Activated T-cell treated with anti-CD3 and anti-CD28 coated beads for 4 hours (primary cell): ENCODE data around the gene ZNF782.
"Not testable (repeated sequence)": the region's sequence is repeated elsewhere in the genome, so short reads cannot be mapped to it uniquely, and the experiment has no call there.

ENCODE experiments used
- DNase-seq: peaks from one replicate; pipeline ENCODE4 v3.0.0-alpha.2; 2020

ZNF782 gene

DNA sequence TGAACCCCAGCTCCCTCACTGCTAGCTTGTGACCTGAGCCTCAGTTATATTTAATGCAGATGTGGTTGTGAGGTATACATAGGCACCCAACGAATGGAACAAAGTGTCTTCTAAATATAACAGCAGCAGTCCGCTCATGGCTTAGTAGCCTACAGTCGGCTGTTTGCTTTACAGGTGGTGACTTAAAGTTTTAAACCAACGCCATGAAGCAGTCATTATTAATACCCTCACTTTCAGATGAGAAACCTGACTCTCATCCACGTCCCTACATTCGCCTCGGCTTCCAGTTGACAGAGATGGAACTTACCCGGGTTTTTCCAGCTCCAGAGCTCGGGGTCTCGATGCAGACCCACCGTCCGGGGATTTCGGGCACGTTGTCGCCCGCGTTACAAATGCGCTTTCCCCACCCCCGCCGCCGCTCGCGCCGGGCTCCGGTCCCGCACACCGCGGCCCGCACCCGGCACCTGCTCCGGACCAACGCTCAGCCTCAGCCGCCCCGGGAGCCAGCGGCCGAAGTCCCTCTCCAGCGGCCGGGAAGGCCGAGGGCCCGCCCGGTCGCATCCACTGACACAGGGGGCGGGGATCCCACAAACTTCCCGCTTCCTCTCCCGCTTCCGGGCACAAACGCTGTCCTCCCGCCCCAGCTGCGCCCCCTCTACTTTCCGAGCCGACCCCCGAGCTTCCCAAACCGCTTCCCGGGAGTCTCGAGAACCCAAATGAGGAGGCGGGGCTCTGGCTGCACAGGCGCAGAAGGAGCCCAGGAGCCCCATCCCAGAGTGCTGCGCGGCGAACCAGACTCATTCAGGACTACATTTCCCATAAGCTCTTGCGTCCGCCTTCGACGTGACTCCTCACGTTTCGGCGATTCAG lies at the start of gene ZNF782:
Gene ZNF782, minus strand, starts transcription at position 734 of the 870 bp plus-strand sequence. CDS start 2,553 bp downstream, outside the sequence.
- peak; percentile 73 for DNase-seq

DNA sequence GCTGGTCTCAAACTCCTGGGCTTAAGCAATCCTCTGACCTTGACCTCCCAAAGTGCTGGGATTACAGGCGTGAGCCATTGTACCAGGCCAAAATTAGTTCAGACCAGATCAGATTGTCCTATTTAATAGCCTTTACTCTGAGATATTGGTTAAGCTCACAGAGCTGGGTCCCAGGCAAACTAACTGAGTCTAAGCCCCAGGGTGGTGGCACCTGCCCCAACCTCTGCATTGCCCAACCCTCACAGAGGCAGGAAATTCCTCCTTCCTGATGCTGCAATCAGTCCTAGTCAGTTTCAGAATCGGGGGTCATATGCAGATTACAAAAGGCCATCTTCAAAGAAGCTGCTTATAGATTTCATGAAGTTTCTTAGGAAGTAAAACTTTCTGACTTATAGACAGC lies 45.7 kb upstream of the ZNF782 start:
- not testable (repeated sequence) for DNase-seq

DNA sequence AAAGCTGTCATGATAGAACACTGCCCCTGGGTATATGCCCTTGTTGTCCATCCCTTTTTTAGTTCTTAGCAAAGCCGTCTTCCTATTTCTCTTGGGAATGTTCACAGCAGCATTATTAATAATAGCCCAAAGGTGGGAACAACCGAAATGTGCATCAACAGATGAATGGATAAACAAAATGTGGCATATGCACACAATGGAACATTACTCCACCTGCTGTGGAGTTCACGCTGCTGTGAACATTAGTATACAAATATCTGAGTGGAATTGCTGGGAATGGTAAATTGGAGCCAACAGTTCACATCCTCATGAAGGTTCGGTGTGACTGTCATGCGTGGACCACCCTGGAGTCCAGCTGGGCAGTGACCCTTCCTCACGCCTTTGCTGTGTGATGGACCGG lies 37.8 kb upstream of the ZNF782 start:
- DNase-seq = no peak

DNA sequence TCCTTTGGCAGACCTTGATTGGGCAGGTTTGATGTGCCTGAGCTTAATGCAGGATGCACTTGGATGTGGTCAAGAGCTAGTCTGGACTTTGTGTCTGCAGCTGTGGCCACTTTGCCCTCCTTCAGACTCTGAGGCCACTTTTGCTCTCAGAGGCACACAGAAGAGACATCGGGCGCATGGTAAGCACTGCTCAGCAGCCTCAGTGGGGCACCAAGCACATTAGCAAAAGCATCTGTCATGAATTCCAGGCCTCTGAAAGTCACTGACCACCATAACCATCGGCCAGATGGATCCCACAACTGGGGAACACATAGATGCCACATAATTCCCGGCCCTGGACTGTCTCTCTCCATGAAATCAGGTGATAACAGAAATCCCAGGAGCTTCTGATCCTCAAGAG lies 34.3 kb upstream of the ZNF782 start:
- no peak for DNase-seq

DNA sequence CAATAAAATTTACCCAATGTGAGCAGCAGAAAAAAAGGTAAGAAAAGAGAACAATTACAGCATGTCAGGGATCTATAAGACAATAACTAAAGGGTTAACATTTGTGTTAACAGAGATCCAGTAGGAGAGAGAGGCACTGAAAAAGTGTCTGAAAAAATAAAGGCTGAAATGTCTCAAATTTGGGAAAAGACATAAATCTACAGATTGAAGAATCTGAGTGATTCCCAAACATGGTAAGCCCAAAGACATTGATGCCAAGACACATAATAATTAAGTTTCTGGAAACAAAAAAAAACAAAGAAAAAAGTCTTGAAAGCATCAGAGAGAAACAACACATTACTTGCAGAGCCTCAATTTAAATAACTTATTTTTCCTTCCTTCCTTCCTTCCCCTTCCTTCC lies 31.1 kb upstream of the ZNF782 start:
- no peak for DNase-seq

DNA sequence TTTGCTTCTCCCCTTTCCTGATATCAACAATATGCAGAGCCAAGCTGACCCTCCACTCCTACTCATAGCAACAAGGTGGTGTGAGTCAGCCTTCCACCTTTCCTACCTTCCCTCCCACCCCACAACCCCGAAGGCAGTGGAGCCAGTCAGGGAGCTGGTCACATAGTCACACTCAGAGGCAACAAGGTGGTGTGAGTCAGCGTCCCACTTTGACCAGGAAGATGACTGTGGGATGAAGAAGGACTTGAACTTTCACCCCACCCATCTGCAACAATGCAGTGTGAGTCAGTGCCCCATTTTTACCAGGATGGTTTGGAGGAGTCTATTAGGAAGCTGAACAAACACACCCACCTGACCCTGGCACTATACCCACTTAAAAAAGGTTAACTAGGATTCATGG lies 30.1 kb upstream of the ZNF782 start:
- no peak for DNase-seq

DNA sequence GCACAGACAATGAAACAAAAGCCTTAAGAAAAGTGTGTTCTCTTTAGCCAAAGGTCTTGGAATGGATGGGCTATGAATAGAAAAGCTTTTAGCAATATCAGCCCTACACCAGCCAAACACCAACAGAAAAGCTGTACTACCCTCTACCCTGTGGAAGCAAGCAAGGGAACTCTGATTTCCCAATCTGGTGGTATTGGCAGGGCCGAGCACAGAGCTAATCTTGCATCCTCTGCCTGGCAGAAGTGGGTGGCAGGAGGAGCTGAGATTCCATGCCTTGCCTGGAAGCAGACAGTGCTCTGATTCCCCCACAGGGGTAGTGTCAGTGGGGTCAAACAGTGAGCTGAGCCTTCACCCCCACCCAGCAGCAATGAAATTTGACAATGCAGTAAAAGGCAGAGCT lies 29.6 kb upstream of the ZNF782 start:
- no peak for DNase-seq

DNA sequence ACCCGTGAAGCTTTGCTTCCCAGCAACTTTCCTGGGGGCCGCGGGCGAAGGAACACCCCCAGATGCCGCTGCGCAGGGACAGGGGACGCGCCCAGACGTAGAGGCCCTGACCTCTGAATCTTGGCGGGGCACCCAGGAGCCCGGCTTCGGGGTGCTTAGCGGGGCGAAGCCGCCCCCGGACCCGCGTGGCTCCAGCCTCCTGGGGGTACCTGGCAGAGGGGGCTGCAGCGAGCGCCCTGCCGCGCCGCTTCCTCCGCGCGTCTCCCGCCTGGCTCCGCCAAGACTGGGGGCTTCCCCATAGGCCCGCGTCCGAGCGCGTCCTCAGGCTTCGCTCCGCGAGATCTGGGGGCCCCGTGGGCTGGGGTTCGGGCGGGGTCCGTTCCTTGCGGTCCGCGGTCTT lies 23.0 kb upstream of the ZNF782 start:
- no peak for DNase-seq

DNA sequence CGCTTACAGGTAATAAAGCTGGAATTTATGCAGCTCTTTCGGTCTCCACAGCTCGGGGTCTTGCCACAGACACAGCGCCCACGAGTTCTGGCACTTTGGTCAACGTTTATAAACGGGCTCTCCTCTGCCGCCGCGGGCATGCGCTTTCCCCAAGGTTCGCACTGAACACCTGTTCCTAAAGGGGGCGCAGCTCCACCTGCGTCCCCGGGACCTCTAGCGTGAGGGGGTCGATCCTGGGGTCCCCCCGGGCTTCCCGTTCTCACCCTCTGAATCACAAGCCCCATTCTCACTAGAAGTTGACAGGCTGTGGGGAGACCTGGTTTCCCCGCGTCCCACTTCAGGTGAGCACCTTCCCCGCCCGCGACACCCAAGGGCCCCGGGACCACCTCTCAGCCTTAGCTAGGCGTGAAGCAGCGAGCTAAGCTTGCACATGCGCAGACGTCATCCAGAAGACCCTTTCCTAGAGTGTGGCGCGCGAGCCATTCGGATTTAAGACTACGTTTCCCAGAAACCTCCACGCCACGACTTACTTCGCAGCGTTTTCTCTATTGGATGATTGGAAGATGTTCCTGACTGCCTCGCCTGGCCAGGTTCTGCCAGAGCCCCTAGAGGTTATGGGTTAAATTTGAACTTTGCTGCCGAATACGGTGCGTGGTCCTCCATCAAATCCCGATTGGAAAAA lies 21.3 kb upstream of the ZNF782 start:
- no peak for DNase-seq

DNA sequence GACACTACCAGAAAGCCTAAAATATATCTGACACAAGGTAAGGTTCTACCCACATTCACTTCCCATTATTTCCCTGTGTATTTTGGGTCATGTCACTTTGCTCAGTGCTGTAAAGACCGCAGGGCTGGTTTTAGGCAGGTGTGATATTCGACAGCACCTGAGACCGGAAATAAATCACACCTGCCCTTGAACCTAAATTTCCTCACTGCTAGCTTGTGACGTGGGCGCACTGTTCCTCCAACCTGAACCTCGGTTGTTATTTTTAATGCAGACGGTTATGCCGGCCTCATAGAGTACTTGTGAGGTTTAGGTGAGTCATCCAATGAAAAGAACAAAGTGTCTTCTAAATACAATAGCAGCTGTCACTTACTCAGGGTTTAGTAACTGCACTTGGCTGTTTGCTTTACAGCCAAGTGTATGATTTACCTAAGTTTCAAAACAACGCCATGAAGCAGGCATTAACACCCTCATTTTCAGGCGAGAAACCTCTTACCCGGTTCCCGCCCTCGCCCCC lies 20.7 kb upstream of the ZNF782 start:
- DNase-seq = no peak

DNA sequence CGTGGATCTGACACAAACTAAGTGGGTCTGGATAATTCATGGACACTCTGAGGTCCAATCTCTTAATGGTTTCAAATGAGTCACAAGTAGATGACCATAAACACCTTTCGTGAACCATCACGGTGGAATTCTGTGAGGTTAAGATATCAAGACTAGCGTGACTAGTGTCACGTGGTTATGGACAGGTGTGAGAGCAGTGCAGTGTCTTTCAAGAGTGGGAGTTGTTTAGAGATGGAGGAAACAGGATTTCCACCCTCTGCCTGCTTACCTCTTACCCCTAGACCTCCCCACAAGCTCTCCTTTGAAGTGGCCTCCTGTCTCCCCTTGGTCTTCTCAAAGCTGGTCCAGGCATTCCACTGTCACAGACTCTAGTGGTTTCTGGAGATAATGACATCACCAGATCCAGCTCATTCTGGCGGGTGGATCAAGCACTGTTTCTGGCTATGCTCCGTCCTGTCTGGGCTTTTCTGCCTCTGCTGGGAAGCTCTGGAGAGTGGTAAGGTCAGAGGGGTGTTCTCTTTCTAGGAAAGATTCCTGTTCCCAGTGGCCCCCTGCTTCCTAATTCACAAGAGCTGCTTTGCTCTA lies 20.0 kb upstream of the ZNF782 start:
- no peak for DNase-seq

DNA sequence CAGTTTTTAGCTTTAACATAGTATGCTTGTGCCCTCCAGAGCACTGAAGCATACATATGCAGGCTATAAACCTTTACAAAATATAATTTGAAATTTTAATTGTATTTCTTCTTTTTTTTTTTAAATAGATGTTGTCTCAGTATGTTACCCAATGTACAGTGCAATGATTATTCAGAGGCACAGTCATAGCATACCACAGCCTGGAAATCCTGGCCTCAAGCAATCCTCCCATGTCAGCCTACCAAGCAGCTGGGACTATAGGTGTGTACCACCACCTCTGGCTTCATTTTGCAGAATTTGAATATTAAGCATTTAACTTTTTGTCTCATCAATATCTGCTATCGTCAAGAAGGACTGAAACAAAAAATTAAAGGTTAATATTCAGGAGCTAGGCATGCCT lies 16.9 kb upstream of the ZNF782 start:
- no peak for DNase-seq

DNA sequence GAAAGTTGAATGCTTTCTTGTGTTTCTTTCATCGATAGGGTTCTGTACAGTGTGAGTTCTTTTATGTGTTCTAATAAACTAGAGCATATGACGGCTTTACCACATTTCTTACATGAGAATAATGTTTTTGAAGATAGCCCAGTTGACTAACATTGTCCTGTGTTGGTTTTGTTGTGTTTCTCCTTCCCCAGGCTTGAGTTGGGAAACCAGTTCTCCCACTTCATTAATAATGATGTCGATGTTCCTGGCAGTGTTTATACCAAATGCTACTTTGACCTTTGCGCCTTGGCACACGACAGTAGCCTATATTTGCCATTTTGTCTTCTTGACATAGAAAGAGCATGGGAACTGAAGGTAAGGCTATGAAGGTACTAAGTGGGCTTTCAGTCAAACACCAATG lies 14.4 kb upstream of the ZNF782 start:
- no peak for DNase-seq

DNA sequence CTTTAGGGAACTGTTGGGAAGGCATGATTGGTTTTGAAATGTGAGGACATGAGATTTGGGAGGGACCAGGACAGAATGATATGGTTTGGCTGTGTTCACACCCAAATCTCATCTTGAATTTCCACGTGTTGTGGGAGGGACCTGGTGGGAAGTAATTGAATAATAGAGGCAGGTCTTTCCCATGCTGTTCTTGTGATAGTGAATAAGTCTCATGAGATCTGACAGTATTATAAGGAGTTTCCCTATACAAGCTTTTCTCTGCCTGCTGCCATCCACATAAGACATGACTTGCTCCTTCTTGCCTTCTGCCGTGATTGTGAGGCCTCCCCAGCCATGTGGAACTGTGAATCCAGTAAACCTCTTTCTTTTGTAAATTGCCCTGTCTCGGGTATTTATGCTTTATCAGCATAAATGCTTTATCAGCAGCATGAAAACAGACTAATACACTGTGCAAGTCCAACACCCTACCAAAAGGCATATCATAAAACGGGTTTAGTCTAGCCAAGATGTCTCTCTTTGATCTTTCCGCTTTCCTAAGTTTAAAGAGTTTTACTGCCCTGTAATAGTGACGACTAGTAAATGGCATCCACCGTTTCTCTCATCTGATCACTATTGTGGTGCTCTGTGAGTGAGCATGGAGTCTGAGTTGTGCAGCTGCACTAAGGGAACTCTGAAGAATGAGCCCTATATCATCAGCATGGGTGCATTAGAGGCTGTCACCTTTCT lies 12.9 kb upstream of the ZNF782 start:
- no peak for DNase-seq

DNA sequence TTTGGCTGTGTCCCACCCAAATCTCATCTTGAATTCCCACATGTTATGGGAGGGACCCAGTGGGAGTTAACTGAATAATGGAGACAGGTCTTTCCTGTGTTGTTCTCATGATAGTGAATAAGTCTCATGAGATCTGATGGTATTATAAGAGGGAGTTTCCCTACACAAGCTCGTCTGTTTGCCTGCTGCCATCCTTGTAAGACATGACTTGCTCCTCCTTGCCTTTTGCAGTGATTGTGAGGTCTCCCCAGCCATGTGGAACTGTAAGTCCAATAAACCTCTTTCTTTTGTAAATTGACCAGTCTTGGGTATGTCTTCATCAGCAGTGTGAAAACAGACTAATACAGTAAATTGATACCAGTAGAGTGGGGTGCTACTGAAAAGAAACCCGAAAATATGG lies 10.9 kb upstream of the ZNF782 start:
- not testable (repeated sequence) for DNase-seq

DNA sequence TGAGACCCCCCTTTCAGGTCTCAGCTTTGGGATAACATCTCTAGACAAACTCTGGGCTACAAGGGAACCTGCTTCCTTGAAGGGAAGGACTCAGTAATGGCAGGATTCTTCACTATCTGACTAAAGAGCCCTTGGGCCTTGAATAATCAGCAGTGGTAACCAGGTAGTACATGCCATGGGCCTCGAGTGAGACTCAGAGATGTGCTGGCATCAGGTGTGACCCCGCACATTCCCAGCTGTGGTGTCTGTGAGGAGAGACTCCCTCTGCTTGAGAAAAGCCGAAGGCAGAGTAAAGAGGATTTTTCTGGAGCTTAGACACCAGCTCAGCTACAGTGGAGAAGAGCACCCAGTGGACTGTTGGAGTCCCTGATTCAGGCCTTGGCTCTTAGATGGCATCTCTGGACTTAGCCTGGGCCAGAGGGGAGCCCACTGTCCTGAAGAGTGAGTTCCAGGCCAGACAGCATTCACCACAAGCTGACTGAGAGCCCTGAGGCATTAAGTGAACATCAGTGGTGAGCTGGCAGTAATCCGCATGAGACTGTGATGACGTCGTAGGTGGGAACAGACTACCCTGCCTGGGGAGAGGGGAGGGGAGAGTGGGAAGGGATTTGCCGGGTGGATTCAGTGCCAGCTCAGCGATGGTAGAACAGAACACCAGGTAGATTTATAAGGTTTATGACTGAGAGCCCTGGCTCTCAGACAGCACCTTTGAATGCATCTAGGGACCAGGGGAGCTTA lies 5.3 kb upstream of the ZNF782 start:
- no peak for DNase-seq

DNA sequence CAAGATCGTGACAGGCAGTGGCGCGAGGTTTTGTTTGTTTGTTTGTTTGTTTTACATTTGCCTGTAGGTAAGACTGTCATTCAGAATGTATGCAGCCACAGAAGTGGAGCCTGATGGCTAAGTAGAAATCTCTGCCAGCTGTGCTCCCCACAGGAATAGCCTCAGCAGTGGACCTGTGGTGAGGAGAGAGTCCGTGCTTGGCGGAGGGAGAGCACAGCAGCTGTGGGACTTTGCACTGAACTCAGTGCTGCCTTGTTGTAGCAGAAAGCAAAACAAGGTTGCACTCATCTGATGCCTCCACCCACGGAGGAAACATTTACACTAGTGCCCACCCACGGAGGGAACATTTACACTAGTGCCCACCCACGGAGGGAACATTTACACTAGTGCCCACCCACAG lies 4.4 kb upstream of the ZNF782 start:
- no peak for DNase-seq

DNA sequence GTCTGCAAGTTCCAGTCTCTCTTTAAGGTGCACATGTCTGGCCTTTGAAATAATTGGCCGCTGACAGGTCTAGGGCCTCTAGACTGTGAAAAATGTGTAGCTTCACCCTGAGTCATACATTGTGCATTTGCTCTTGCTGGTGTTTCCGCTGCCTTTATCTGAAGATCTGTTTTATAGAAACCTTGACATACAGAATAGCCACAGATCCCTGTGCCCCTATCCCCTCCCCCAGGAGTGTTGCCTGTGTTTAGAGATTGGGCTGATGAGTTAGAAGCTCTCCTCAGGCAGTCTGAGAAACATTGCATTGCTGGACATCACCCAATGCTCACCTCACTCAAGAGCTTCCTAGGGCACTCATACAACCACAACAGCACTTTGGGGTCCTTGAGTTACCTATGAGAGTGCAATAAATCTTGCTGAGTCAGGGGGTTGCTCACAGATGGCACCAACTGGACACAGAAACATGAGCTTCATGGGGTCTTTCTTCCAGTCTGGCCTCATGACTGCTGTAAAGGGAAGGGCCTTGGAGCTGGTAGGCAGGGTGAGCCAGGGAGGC lies 3.8 kb upstream of the ZNF782 start:
- DNase-seq = no peak

DNA sequence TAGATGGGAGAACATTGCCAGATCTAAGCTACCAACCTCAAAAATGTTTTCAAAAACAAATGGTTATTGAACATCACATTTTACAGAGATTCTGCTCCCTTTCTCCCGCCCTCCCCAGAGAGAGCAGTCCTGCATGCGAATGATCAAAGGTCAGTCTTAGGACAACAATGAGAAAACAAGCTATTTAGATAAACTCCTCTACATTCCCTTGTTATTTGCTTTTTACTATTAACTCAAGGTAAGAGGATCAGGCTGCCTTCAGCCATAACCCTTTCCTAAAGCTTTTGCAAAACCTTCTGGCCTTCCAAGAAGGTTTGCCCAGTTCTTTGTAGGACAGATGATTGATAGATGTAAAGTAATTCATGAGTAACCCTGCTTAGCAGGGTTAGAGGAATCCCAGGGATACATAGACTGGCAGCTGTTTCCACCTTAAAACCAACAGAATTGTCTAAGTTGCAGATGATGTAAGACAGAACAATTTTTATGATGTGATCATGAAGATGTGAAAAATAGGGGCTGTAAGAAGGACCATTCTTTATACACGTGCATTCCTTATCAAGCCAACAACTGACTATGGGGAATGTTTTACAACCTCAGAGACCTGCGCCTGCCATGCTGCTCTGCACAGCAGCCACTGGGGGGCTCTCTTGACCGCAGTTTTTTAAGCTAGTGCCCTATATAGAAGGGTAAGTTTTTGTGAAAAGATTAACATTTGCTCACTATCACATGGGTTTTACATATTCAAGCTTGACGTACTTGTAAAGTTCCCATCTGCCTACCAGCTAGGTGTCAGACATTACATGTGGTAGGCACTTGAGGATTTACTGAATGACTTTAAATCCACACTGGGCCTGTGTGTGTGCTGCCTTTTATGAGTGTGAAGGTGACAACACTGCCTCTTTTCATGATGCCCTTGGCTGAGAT lies 2.3 kb upstream of the ZNF782 start:
- DNase-seq = peak; percentile 65

DNA sequence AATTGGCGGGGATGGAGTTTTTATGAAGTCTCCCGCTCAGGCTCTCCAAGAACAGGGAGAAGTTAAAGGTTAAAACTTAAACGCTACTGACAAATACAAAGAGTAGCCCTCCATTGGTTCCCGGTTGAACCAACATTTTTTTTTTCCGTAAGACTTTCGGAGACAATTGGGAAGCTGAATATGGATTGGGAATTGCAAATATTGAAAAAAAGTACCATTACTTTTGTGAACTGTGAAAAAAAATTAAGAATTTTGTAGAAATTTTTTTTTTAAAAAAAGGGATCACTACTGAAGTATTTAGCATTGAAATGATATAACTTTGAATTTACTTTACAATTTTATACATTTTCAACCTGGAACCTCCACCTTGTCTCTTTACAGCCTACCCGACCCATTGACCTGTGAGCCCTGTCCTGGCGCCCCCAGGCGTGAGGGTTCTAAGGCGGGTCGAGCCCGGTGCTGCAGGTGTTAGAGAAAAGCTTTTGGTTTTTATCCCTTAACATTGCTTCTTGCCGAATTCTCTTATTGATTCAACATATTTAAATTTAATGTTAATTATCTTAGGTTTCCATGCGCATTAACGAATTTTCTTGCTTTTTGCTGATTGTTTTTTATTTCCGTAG lies 448 bp upstream of the ZNF782 start:
- no peak for DNase-seq
